Activated T-helper 2 cell treated with anti-CD3 and anti-CD28 coated beads, Interferon-gamma antibody, Interleukin-2, Interleukin-4, amounts not matched to agents 10 μg/mL and 5 μg/mL and 100 μg/mL, durations not matched to agents 14 hours and 24 hours and 36 hours (primary cell): ENCODE measurements around the gene CD74. TPM values are rescaled to one million over a fixed set of nuclear protein-coding genes. Genes with fewer than 3 reads are reported as not detected.
"Not testable (repeated sequence)": the region's sequence is repeated elsewhere in the genome, so short reads cannot be mapped to it uniquely, and the experiment has no call there.

Source experiments
- DNase-seq: peaks from one replicate; pipeline ENCODE4 v3.0.0; 2021; ENCODE audit warnings: low spot score
- H3K27ac Mint-ChIP-seq: one replicate; pipeline ENCODE4 v1.8.0; 2021; ENCODE audit warnings: mixed read lengths
- H3K27me3 Mint-ChIP-seq: one replicate; pipeline ENCODE4 v1.8.0; 2021; ENCODE audit warnings: low read depth, mixed read lengths
- H3K36me3 Mint-ChIP-seq: one replicate; pipeline ENCODE4 v1.8.0; 2021; ENCODE audit warnings: low read depth, mixed read lengths
- H3K4me1 Mint-ChIP-seq: one replicate; pipeline ENCODE4 v1.8.0; 2021; ENCODE audit warnings: low read depth, mixed read lengths
- H3K4me3 Mint-ChIP-seq: one replicate; pipeline ENCODE4 v1.8.0; 2021; ENCODE audit warnings: low read depth, mild to moderate bottlenecking, moderate library complexity, mixed read lengths
- H3K9me3 Mint-ChIP-seq: one replicate; pipeline ENCODE4 v1.8.0; 2021; ENCODE audit warnings: mixed read lengths
- intact Hi-C: fragments of 100-400 bp; cut with micrococcal nuclease; formaldehyde crosslinking; loops from one replicate; pipeline ENCODE4 v1.15.1; 2023
- total RNA-seq: library from RNA; stranded (reverse); gene quantifications from 2 replicates; pipeline ENCODE4 v1.2.3, GENCODE V29; 2022

The CD74 gene
- total RNA-seq = 445 and 452 TPM in 2 replicates

DNA sequence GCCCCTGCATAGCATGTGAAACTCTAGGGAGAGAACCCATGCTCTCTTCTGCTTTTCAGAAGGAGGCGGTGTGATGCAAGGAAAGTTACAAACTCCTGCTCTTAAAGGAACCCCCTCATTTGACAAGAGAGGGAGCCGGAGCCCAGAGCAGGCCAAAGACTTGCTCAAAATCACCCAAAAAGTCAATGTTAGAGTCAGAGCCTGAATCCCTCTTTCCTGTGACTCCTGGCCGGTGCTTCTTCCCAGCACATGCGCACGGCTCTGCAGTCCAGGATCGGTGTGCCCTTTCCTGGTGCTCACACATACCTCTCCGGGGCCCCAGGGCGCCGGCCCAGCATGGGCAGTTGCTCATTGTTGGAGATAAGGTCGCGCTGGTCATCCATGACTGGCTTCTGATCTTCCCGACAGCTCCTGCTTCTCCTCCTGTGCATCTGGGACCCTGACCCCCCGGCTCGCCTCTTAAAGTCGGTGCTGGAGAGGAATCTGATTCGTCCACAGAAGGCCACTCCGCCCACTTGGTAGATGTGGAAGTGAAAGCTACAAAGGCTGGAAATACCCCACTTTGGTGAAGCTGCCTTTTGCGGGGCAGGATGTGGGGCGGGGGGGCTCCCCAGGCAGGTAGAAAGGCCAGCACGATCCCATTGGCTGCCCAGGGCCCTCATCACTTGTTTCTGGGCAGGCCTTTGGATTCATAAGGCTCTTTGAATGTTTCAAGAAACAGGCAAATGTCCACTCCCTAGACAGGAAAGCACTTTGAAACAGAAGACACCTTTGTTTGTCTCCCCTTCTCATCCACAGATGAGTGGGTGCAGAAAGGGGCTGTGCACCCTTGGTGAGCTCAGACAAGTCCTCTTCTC lies at the start of gene CD74:
Gene CD74 (minus strand): TSS at position 592 of the 857 bp plus-strand sequence. CDS start 161 bp downstream, at position 431.
- Mint-ChIP-seq H3K27me3 (no peaks in the 10 kb centered on the region), H3K4me1 (peaks cover 27% of the 10 kb centered on the region), H3K36me3 (peaks cover 19% of the 10 kb centered on the region), H3K27ac (peak within 1 kb of the TSS; percentile 94), H3K4me3 (peak within 1 kb of the TSS; percentile 88), H3K9me3 (no peaks in the 10 kb centered on the region)
- intact Hi-C loops = loop anchor here (1.0 to 2.0 kb wide), 4 partner anchors 24 to 412 kb away; partner anchors contain the start of genes HMGXB3, RPS14, TCOF1 and TIGD6
- DNase-seq = peak; percentile 90

DNA sequence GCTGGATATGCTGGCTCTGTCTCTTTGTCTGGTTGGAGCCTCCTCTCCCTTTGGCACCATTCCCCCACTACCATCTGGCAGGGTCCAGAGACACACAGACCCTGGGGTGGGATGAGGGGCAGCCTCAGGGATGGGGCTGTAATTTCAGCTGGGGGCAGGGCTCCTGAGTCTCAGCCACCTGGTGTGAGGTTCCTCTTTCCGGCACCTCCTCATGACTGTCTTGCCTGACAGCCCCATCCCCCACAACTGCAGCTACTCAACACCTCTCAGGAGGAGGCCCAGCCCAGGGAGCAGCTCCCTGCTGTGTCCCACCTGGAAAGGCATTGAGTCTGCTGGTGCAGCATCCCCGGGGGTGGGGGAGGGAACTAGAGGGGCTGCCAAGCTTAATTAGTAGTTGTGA lies 48.5 kb upstream of the CD74 start:
- H3K4me1 Mint-ChIP-seq = peaks cover 16% of the 10 kb centered on the region
- no peaks in the 10 kb centered on the region for H3K9me3 Mint-ChIP-seq
- H3K27me3 Mint-ChIP-seq = no peaks in the 10 kb centered on the region
- intact Hi-C loops = no loop called here
- no peak for DNase-seq
- no peak overlapping the region for H3K27ac Mint-ChIP-seq
- no peaks in the 10 kb centered on the region for H3K36me3 Mint-ChIP-seq
- H3K4me3 Mint-ChIP-seq = no peak overlapping the region

DNA sequence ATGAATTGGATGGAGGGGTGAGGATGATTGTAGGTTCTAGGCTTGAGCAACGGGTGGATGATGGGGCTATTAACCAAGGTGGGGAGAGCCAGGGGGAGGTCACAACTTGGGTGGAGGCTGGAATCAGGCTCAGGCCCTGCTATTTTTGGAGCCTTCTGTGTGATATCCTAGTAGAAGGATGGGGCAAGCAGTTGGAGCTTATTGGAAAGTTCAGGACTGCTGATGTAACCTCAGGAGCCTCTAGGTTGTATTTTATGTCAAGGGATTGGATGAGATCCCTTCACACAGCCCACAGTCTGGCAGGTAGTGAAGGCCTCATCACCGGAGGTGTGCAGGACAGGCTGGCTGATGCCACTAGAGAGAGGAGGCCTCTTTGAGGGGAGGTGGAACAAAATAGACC lies 48.1 kb upstream of the CD74 start:
- intact Hi-C loops = no loop called here
- H3K27ac Mint-ChIP-seq = no peak overlapping the region
- no peaks in the 10 kb centered on the region for H3K36me3 Mint-ChIP-seq
- no peaks in the 10 kb centered on the region for H3K9me3 Mint-ChIP-seq
- no peak overlapping the region for H3K4me3 Mint-ChIP-seq
- no peaks in the 10 kb centered on the region for H3K27me3 Mint-ChIP-seq
- DNase-seq = no peak
- H3K4me1 Mint-ChIP-seq = peaks cover 16% of the 10 kb centered on the region

DNA sequence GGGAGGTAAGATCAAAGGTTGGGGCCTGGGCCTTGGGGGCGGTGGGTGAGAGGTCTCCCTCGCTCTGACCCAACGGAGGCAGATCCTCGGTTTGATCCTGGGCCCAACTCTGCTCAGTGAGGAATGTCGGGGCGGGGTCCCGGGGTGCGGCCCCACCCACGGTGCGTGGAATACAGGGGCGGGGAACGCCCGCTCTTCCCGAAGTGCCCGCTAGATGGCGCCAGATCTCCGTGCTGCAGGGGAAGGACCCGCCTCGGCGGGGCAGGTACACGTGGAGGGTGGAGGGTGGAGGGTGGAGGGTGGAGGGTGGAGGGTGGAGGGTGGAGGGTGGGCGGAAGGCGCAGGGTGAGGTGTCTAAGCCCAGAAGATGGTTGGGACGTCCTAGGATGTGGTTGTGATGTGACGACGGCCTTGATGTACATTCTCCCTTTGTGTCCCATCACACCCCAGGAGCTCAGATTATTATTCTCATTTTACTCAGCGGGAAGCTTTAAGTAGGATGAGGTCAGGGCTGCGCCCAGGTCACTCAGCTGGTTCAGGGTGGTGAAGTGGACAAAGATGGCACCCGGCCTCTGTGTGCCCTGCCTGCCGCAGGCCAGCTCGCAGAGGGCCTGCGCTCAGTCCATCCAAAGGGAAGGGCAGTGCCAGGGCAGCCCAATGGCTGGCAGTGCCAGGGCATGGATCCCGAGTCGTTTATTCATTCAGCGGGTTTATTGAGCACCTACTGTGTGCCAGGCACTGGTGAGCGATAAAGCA lies 46.3 kb upstream of the CD74 start:
- intact Hi-C loops = loop anchor here (1.0 to 10.0 kb wide), 7 partner anchors 64 to 1316 kb away; partner anchors contain the start of genes ANXA6, G3BP1 and IRGM
- peak overlapping the region; percentile 19 for H3K4me3 Mint-ChIP-seq
- no peak overlapping the region for H3K27ac Mint-ChIP-seq

DNA sequence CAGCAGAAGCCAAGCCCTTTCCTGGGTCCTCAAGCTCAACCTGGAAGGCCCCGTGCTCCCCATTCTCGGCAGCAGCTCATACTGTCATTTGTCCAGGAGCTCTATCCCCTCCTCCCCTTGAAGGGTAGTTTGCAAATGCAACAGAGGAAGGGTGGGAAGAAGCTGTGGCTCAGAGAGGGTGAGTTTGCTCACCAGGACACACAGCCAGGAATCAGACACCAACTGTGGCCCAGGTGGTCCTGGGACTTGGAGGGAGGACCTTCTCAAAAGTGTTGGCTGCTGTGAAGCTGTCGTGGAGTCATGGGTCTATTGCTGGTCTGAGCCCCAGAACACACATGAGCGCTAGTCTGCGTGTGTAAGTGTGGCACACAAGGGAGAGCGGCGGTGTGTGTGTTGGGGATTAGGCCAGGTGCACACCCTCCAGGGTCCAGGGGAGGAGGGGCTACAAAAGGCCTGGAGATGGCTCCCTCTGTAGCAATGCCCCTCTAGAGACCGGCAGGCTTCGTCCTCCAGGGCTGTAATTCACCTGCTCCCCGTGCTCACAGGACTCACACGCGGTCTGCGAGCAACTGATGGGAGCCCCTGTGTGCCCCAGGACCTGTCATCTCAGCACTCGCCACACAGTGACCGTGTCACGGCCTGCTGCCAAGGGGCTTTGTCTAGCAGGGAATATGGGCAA lies 45.0 kb upstream of the CD74 start:
- H3K9me3 Mint-ChIP-seq = no peaks in the 10 kb centered on the region
- no peaks in the 10 kb centered on the region for H3K27me3 Mint-ChIP-seq
- no peaks in the 10 kb centered on the region for H3K36me3 Mint-ChIP-seq
- H3K27ac Mint-ChIP-seq = peak overlapping the region; percentile 34
- peak overlapping the region; percentile 35 for H3K4me3 Mint-ChIP-seq
- intact Hi-C loops = loop anchor here (2.0 to 10.0 kb wide), 6 partner anchors 65 to 1317 kb away; partner anchors contain the start of genes ANXA6, G3BP1 and IRGM
- H3K4me1 Mint-ChIP-seq = peaks cover 16% of the 10 kb centered on the region
- DNase-seq = no peak

More for the DNA sequence above, 46.3 kb upstream of the CD74 start:
- DNase-seq = peak; percentile 78
- H3K36me3 Mint-ChIP-seq = no peaks in the 10 kb centered on the region
- peaks cover 16% of the 10 kb centered on the region for H3K4me1 Mint-ChIP-seq
- no peaks in the 10 kb centered on the region for H3K9me3 Mint-ChIP-seq
- no peaks in the 10 kb centered on the region for H3K27me3 Mint-ChIP-seq

DNA sequence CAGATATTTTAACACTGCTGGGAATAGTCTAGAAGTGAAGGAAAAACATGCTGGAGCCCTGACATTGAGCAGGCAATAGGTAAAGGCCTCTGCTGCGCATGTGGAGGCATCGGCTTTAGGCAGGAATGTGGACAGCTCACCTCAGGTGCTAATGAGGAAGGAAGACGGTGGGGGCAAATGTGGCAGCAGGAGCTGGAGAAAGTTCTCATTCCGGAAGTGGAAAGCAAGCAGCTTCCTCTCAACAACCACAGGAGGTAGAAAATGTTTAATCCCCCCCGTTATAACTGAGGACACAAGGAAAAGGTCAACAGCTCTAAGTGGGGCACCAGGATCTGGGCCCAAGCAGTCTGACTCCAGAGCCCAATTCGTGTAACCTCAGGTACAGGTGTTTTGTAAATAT lies 44.4 kb upstream of the CD74 start:
- no peak overlapping the region for H3K27ac Mint-ChIP-seq
- intact Hi-C loops = loop anchor here (5.0 to 10.0 kb wide), 4 partner anchors 105 to 1318 kb away; partner anchors contain the start of genes ANXA6 and G3BP1
- H3K36me3 Mint-ChIP-seq = no peaks in the 10 kb centered on the region
- no peak for DNase-seq
- H3K9me3 Mint-ChIP-seq = no peaks in the 10 kb centered on the region
- no peaks in the 10 kb centered on the region for H3K27me3 Mint-ChIP-seq
- peaks cover 16% of the 10 kb centered on the region for H3K4me1 Mint-ChIP-seq
- H3K4me3 Mint-ChIP-seq = no peak overlapping the region

DNA sequence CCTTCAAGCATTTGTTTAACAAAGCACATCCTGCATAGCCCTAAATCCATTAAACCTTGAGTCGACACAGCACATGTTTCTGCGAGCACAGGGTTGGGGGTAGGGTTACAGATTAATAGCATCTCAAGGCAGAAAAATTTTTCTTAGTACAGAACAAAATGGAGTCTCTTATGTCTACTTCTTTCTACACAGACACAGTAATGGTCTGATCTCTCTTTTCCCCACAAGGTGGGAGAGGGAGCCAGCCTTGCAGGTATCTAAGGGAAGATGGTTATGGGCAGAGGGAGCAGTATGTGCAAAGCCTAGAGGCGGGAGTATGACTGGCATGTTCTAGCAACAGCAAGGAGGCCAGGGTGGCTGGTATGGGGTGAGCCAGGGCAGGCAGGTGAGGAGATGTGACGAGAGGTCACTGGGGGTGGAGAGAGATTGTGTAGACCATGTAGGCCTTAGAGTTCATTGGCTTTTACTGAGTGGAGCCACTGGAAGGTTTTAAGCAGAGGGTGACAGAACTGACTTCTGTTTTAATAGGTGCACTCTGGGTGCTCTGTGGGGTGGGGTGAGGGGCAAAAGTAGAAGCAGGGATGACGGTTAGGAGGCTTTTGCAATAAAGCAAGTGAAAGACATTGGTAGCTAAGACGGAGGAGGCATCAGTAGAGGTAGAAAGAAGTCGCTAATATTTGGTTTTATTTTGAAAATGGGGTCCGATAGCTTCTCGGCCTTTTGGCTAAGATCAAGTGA lies 42.0 kb upstream of the CD74 start:
- Mint-ChIP-seq H3K27me3 (no peaks in the 10 kb centered on the region), H3K27ac (no peak overlapping the region), H3K9me3 (no peaks in the 10 kb centered on the region), H3K4me3 (no peak overlapping the region), H3K36me3 (peaks cover under 1% of the 10 kb centered on the region), H3K4me1 (peaks cover 16% of the 10 kb centered on the region)
- intact Hi-C loops = loop anchor here (5.0 to 10.0 kb wide), 4 partner anchors 108 to 1320 kb away; partner anchors contain the start of genes ANXA6 and G3BP1
- no peak for DNase-seq

DNA sequence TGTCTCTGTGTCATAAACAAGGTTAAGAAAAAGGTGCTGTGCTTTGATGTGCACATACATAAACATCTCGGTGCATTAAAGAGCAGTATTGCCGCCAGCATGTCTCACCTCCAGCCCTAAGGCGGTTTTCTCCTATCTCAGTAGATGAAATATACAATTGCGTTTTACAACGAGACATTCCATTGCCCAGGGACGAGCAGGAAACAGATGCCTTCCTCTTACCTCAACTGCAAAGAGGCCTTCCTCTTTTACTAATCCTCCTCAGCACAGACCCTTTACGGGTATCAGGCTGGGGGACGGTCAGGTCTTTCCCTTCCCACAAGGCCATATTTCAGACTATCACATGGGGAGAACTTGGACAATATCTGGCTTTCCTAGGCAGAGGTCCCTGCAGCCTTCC lies 41.3 kb upstream of the CD74 start:
- not testable (repeated sequence) for H3K9me3 Mint-ChIP-seq

DNA sequence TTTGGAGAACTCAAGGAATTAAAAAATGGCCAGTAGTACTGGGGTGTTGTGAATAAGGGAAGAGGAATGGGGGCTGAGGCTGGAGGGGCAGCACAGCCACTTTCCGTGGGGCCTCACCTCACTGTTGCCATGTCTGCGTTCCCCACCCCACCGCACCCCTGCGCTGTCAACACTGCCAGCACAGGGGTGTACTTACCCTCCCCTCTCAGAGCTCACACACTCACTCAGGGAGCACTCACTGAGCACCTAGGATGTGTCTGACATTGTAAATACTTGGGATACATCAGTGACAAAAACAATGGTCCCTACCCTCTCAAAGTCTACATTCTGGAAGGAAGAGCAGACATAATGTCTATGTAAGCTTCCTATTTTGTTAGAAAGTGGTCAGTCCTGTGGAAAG lies 40.2 kb upstream of the CD74 start:
- H3K9me3 Mint-ChIP-seq = no peaks in the 10 kb centered on the region
- intact Hi-C loops = loop anchor here (10.0 kb wide), 3 partner anchors 202 to 1322 kb away; partner anchors contain the start of genes ANXA6 and G3BP1
- no peaks in the 10 kb centered on the region for H3K27me3 Mint-ChIP-seq
- no peak for DNase-seq
- peaks cover 18% of the 10 kb centered on the region for H3K36me3 Mint-ChIP-seq
- peaks cover 14% of the 10 kb centered on the region for H3K4me1 Mint-ChIP-seq
- H3K27ac Mint-ChIP-seq = no peak overlapping the region
- no peak overlapping the region for H3K4me3 Mint-ChIP-seq

More for the DNA sequence above, 41.3 kb upstream of the CD74 start:
- DNase-seq, H3K36me3 Mint-ChIP-seq, H3K27me3 Mint-ChIP-seq, H3K4me3 Mint-ChIP-seq, H3K27ac Mint-ChIP-seq: not testable (repeated sequence)
- peaks cover 10% of the 10 kb centered on the region for H3K4me1 Mint-ChIP-seq
- intact Hi-C loops = loop anchor here (10.0 kb wide), 3 partner anchors 201 to 1321 kb away; partner anchors contain the start of genes ANXA6 and G3BP1

DNA sequence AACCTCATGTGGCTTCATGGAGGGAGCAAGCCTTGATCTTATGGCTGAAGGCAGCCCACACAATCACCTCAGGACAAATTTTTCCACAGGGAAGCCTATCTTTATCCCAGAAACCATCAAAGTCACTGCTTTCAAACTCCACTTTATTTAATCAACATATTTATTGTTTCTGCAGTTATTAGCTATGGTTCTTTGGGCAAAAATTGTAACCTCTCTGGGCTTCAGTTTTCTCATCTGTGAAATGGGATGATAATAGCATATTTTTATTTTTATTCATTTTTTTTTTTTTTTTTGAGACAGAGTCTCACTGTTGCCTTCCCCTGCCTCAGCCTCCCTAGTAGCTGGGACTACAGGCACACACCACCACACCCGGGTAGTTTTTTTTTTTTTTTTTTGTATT lies 38.9 kb upstream of the CD74 start:
- no peak overlapping the region for H3K27ac Mint-ChIP-seq
- intact Hi-C loops = loop anchor here (10.0 kb wide), 3 partner anchors 203 to 1323 kb away; partner anchors contain the start of genes ANXA6 and G3BP1
- no peaks in the 10 kb centered on the region for H3K9me3 Mint-ChIP-seq
- no peak overlapping the region for H3K4me3 Mint-ChIP-seq
- H3K4me1 Mint-ChIP-seq = peaks cover 12% of the 10 kb centered on the region
- peaks cover 31% of the 10 kb centered on the region for H3K36me3 Mint-ChIP-seq
- DNase-seq = no peak
- no peaks in the 10 kb centered on the region for H3K27me3 Mint-ChIP-seq

DNA sequence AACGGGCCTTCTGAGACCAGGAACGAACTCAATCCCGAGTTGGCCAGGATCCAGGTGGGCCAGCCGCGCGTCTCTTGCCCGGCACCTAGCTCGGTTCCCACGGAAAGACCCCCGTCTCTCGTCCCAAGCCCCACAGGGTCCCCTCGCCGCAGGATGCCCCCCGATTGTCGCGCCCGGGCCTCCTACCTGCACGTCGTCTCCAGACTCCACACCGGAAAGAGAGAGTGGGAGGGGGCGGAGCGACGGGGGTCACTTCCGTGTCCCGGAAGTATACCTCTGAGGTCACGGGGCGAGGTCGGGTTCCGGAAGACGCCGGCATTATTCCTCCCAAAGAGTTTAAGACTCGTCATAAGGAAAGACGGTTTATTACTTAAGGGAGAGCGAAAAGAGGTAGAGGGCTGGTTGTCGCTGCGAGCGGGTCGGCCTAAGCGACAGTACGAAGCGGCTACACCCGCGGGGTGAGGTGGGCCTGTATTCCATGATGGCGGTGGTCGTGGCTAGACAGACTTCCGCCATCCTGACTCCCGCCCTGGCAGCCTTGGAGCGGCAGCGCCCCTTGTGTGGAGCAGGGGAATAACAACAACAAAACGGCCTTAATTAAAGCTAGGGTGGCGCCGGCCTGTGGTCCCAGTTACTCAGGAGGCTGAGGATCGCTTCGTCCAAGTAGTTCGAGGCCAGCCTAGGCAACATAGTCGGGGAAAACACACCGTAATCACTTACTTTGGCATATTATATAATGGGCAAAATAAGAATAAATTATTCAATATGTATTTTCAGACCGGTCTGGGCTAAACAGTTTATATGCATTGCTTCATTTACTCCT lies 37.0 kb upstream of the CD74 start, which contains the start of gene RPS14:
Gene RPS14 (minus strand): TSS at position 223 of the 823 bp plus-strand sequence. CDS start 2,006 bp downstream, outside the sequence.
- Mint-ChIP-seq H3K4me1 (peaks cover 23% of the 10 kb centered on the region), H3K4me3 (peak within 1 kb of the TSS; percentile 99), H3K27me3 (no peaks in the 10 kb centered on the region), H3K9me3 (no peaks in the 10 kb centered on the region), H3K36me3 (peaks cover 50% of the 10 kb centered on the region), H3K27ac (peak within 1 kb of the TSS; percentile 100)
- peak; percentile 91 for DNase-seq
- intact Hi-C loops = loop anchor here (1.0 to 10.0 kb wide), 7 partner anchors 13 to 1325 kb away; partner anchors contain the start of genes ANXA6, CD74, G3BP1 and HMGXB3
